ENCODE data around the gene ERBB2.

Gene ERBB2

DNA sequence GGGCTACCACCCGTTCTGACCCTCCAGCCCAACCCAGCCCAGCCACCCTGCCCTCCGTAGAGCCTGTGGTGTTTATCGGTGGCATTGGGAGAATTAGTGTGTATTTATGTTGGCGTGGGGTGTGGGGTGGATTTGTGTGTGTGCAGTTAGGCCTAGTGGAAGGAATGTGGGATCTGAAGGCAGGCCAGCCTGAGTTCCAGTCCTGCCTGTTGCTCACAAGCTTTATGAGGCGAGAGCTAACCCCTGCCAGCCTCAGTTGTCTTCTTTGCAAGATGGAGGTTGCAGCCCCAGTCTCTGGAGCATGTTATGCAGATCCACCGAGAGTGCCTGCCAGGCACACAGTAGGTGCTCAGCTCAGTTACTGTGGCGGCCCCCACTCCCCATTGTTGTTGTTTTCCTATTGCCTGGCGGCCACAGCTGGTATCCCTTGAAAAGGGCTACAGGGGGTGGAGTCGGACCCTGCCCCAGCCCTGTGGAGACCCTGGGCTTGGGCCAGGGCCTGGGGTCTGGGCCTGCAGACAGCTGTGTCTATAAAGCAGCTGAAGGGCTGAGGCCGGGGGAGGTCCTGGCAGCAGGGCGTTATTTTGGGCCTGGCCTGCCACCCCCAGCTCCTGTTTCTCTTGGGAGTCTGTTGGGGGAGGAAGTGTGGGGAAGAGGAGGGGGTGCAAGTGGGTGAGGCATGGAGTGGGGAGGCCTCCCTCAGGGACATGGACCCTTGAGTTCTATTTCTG is 5.1 kb downstream of the ERBB2 start:
- no peak for TF ChIP-seq CTCF (IDR thresholded peaks at IDR 0.05; ENCODE audit: unreplicated experiment in 3 of 3)
- no peaks in the 10 kb centered on the region for H3K9me3 Mint-ChIP-seq

DNA sequence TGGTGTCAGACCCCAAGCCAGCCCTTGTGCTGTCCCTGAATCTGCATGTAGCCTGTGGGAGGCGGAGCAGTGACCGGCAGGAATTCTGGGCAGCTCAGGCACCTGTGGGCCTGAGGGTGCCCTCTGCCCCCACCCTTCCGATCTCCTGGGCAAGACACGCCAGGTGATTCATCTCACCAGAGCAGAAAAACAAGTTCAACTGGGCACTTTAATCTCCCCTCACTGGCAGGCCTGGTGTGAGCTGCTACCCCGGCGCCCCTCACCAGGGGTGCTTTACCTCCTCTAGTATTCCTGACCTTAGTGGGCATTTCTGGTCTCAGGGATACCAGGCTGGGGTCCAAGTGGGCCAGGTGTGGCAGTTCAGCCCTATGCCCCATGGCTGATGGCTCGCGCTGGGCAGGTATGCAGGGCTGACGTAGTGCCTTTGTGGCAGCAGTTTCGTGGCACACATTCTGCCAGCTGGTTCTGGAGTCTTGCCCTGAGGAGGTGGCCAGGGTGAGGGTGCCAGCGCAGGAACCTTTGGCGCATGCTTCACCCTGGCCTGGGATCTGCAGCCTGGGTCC is 6.0 kb downstream of the ERBB2 start:
- no peak for TF ChIP-seq CTCF (IDR thresholded peaks at IDR 0.05; ENCODE audit: unreplicated experiment in 3 of 3)
- no peaks in the 10 kb centered on the region for H3K9me3 Mint-ChIP-seq
- H3K27me3 Mint-ChIP-seq (ENCODE audit: low read depth), result no peaks in the 10 kb centered on the region
- peaks cover 32% of the 10 kb centered on the region for H3K36me3 Mint-ChIP-seq (ENCODE audit: low read depth)
- H3K4me3 Mint-ChIP-seq, result peak overlapping the region in 2 of 3 experiments; percentile 19 to 65
- peaks cover 66% of the 10 kb centered on the region for H3K4me1 Mint-ChIP-seq
- H3K27ac Mint-ChIP-seq, result peak overlapping the region in 2 of 3 experiments; percentile 34 to 72

More for the DNA sequence above, 5.1 kb downstream of the ERBB2 start:
- Mint-ChIP-seq H3K36me3 (ENCODE audit: low read depth) (peaks cover 26% of the 10 kb centered on the region), H3K27ac (peak overlapping the region; percentile 34 to 72 (median 66)), H3K4me3 (peak overlapping the region in 2 of 3 experiments; percentile 57 to 65), H3K27me3 (ENCODE audit: low read depth) (no peaks in the 10 kb centered on the region), H3K4me1 (peaks cover 66% of the 10 kb centered on the region)

GRCh38 chr17:39706383-39706782 is 6.5 kb downstream of the ERBB2 start:
- Mint-ChIP-seq H3K27me3 (ENCODE audit: low read depth) (no peaks in the 10 kb centered on the region), H3K4me3 (no peak overlapping the region)
- no peak for TF ChIP-seq CTCF (IDR thresholded peaks at IDR 0.05; ENCODE audit: unreplicated experiment in 3 of 3)

GRCh38 chr17:39706921-39707337 is 7.1 kb downstream of the ERBB2 start:
- H3K9me3 Mint-ChIP-seq, result no peaks in the 10 kb centered on the region

More at GRCh38 chr17:39706383-39706782, 6.5 kb downstream of the ERBB2 start:
- H3K36me3 Mint-ChIP-seq (ENCODE audit: low read depth), result peaks cover 32% of the 10 kb centered on the region
- H3K27ac Mint-ChIP-seq, result no peak overlapping the region
- peaks cover 62% of the 10 kb centered on the region for H3K4me1 Mint-ChIP-seq
- H3K9me3 Mint-ChIP-seq, result no peaks in the 10 kb centered on the region

GRCh38 chr17:39709319-39709997 is 9.6 kb downstream of the ERBB2 start:
- H3K36me3 Mint-ChIP-seq (ENCODE audit: low read depth), result peaks cover 42% of the 10 kb centered on the region
- H3K4me3 Mint-ChIP-seq, result no peak overlapping the region
- H3K27me3 Mint-ChIP-seq (ENCODE audit: low read depth), result no peaks in the 10 kb centered on the region
- TF ChIP-seq CTCF (IDR thresholded peaks at IDR 0.05; ENCODE audit: unreplicated experiment in 3 of 3), result no peak
- H3K27ac Mint-ChIP-seq, result no peak overlapping the region
- H3K4me1 Mint-ChIP-seq, result peaks cover 33% of the 10 kb centered on the region
- H3K9me3 Mint-ChIP-seq, result no peaks in the 10 kb centered on the region

More at GRCh38 chr17:39706921-39707337, 7.1 kb downstream of the ERBB2 start:
- Mint-ChIP-seq H3K4me1 (peaks cover 56% of the 10 kb centered on the region), H3K27ac (no peak overlapping the region), H3K27me3 (ENCODE audit: low read depth) (no peaks in the 10 kb centered on the region), H3K36me3 (ENCODE audit: low read depth) (peaks cover 38% of the 10 kb centered on the region), H3K4me3 (peak overlapping the region in 1 of 3 experiments; percentile 3)
- no peak for TF ChIP-seq CTCF (IDR thresholded peaks at IDR 0.05; ENCODE audit: unreplicated experiment in 3 of 3)
